ENCODE measurements around the gene TRMU.

DNA sequence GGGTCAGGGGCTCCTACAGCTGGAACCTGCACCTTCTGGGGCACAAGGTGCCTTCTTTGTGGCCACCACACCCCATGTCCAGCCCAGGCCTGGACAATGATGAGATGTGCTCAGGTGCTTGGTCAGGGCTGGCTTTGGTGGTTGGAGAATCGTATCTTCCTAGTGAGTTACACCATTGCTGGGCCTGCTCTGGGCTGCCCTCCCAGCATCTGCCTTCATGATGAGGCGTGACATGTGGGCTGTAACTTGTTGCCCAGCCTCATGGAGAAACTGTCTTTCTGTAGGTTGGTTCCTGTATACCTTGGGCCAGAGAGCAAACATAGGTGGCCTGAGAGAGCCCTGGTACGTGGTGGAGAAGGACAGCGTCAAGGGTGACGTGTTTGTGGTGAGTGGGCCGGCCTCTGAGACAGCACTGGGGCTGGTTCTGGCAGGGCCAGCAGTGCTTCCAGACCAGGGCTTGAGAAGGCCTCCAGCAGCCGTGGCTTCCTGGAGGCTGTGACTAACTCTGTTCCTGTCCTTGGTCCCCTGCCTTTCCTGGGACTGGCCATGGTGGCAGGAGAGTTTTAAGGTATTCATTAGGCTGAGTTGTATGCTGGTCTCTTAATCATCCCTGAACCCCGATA is 18.1 kb downstream of the TRMU start:
- TF ChIP-seq POLR2A (IDR thresholded peaks at IDR 0.05) = no peak
- TF ChIP-seq, protein P1, sequence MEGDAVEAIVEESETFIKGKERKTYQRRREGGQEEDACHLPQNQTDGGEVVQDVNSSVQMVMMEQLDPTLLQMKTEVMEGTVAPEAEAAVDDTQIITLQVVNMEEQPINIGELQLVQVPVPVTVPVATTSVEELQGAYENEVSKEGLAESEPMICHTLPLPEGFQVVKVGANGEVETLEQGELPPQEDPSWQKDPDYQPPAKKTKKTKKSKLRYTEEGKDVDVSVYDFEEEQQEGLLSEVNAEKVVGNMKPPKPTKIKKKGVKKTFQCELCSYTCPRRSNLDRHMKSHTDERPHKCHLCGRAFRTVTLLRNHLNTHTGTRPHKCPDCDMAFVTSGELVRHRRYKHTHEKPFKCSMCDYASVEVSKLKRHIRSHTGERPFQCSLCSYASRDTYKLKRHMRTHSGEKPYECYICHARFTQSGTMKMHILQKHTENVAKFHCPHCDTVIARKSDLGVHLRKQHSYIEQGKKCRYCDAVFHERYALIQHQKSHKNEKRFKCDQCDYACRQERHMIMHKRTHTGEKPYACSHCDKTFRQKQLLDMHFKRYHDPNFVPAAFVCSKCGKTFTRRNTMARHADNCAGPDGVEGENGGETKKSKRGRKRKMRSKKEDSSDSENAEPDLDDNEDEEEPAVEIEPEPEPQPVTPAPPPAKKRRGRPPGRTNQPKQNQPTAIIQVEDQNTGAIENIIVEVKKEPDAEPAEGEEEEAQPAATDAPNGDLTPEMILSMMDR (IDR thresholded peaks at IDR 0.05) = no peak
